Measurements from ENCODE around the gene PLAAT4. TPM values are rescaled to one million over a fixed set of nuclear protein-coding genes. Genes with fewer than 3 reads are reported as not detected.

Gene PLAAT4
- total RNA-seq, 1 donor from 2014 or later: not detected

DNA sequence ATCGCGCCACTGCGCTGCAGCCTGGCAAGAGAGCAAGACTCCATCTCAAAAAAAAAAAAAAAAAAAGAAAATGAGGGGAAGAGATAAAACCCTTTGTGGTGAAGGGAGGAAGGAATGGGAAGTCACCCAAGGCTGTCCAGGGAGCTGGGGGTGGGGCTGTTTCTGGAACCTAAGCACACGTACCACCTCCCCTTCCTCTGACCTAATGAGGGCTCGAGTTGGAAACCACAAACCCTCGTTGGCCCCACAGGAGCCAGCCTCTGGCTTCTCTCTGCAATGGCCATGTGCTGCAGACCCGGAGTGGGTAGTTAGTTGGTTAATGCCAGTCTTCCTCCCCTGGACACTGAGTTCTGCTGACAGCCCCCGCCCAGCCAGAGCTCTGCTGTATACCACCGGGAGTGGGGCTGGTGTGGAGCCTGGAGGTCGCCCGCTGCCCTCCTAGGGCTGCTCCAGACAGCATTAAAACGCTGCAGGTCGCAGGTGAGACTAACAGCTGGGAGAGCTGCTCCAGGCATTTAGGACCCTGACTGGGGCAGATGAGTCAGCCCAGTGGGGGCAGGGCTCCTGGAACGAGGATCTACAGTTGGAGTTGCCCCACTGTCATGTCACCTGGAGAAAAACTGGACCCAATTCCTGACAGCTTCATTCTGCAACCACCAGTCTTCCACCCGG lies 30.6 kb upstream of the PLAAT4 start, which contains the start of gene LGALS12:
TSS of gene LGALS12 (plus strand) at position 228 of the 672 bp plus-strand sequence. CDS start at position 603, 375 bp downstream.
- Mint-ChIP-seq H3K27ac (ENCODE audit: unreplicated experiment) (no peak within 1 kb of the TSS), H3K27me3 (ENCODE audit: unreplicated experiment) (peaks cover 8% of the 10 kb centered on the region), H3K4me1 (ENCODE audit: low read depth, unreplicated experiment) (peaks cover 25% of the 10 kb centered on the region), H3K9me3 (ENCODE audit: unreplicated experiment) (peaks cover 10% of the 10 kb centered on the region), H3K4me3 (ENCODE audit: unreplicated experiment) (no peak within 1 kb of the TSS), H3K36me3 (ENCODE audit: unreplicated experiment) (peaks cover 5% of the 10 kb centered on the region)
- TF ChIP-seq, protein P1, sequence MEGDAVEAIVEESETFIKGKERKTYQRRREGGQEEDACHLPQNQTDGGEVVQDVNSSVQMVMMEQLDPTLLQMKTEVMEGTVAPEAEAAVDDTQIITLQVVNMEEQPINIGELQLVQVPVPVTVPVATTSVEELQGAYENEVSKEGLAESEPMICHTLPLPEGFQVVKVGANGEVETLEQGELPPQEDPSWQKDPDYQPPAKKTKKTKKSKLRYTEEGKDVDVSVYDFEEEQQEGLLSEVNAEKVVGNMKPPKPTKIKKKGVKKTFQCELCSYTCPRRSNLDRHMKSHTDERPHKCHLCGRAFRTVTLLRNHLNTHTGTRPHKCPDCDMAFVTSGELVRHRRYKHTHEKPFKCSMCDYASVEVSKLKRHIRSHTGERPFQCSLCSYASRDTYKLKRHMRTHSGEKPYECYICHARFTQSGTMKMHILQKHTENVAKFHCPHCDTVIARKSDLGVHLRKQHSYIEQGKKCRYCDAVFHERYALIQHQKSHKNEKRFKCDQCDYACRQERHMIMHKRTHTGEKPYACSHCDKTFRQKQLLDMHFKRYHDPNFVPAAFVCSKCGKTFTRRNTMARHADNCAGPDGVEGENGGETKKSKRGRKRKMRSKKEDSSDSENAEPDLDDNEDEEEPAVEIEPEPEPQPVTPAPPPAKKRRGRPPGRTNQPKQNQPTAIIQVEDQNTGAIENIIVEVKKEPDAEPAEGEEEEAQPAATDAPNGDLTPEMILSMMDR (IDR thresholded peaks at IDR 0.05; ENCODE audit: partially characterized antibody, unreplicated experiment): no peak
- no peak for DNase-seq

DNA sequence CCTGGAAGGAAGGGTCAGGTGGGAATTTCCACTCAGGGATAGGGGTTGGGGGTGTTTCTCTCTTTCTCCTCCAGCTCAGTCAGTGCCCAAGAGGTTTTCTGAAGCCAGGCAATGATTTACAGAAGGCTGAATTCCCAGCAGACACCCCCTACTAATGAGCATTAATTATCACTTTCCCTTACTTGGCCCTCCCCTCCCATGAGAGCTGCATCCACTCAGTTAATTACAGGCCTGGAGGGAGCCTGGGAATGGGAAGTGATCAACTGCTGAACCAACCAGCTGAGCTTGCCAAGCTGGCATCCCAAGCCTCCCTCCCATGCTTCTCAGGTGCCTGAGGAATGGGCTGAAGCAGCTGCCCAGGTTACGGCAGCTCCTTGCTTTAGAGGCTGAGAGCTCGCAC lies 29.7 kb upstream of the PLAAT4 start:
- peak; percentile 47 for DNase-seq
- peaks cover 5% of the 10 kb centered on the region for H3K36me3 Mint-ChIP-seq (ENCODE audit: unreplicated experiment)
- H3K4me3 Mint-ChIP-seq (ENCODE audit: unreplicated experiment): peak overlapping the region; percentile 34
- TF ChIP-seq, protein P1 (IDR thresholded peaks at IDR 0.05; ENCODE audit: partially characterized antibody, unreplicated experiment): no peak
- H3K27ac Mint-ChIP-seq (ENCODE audit: unreplicated experiment): no peak overlapping the region
- H3K9me3 Mint-ChIP-seq (ENCODE audit: unreplicated experiment): peaks cover 8% of the 10 kb centered on the region
- peaks cover 12% of the 10 kb centered on the region for H3K27me3 Mint-ChIP-seq (ENCODE audit: unreplicated experiment)
- H3K4me1 Mint-ChIP-seq (ENCODE audit: low read depth, unreplicated experiment): peaks cover 28% of the 10 kb centered on the region

- Mint-ChIP-seq H3K4me3 (ENCODE audit: unreplicated experiment) (peak overlapping the region; percentile 34), H3K36me3 (ENCODE audit: unreplicated experiment) (peaks cover 5% of the 10 kb centered on the region), H3K27me3 (ENCODE audit: unreplicated experiment) (peaks cover 13% of the 10 kb centered on the region), H3K9me3 (ENCODE audit: unreplicated experiment) (peaks cover 6% of the 10 kb centered on the region), H3K27ac (ENCODE audit: unreplicated experiment) (peak overlapping the region; percentile 43), H3K4me1 (ENCODE audit: low read depth, unreplicated experiment) (peaks cover 28% of the 10 kb centered on the region)
- TF ChIP-seq, protein P1 (IDR thresholded peaks at IDR 0.05; ENCODE audit: partially characterized antibody, unreplicated experiment): no peak
- DNase-seq: no peak
Measured at GRCh38 chr11:63507511-63507910, 29.1 kb upstream of the PLAAT4 start.

GRCh38 chr11:63508009-63508408 lies 28.6 kb upstream of the PLAAT4 start:
- Mint-ChIP-seq H3K9me3 (ENCODE audit: unreplicated experiment) (peaks cover 6% of the 10 kb centered on the region), H3K27me3 (ENCODE audit: unreplicated experiment) (peaks cover 13% of the 10 kb centered on the region), H3K4me3 (ENCODE audit: unreplicated experiment) (no peak overlapping the region), H3K27ac (ENCODE audit: unreplicated experiment) (no peak overlapping the region), H3K36me3 (ENCODE audit: unreplicated experiment) (peaks cover under 1% of the 10 kb centered on the region), H3K4me1 (ENCODE audit: low read depth, unreplicated experiment) (peaks cover 28% of the 10 kb centered on the region)
- DNase-seq: peak; percentile 34
- TF ChIP-seq, protein P1 (IDR thresholded peaks at IDR 0.05; ENCODE audit: partially characterized antibody, unreplicated experiment): no peak

- Mint-ChIP-seq H3K4me1 (ENCODE audit: low read depth, unreplicated experiment) (peaks cover 28% of the 10 kb centered on the region), H3K4me3 (ENCODE audit: unreplicated experiment) (no peak overlapping the region), H3K36me3 (ENCODE audit: unreplicated experiment) (no peaks in the 10 kb centered on the region), H3K27me3 (ENCODE audit: unreplicated experiment) (peaks cover 14% of the 10 kb centered on the region), H3K27ac (ENCODE audit: unreplicated experiment) (no peak overlapping the region), H3K9me3 (ENCODE audit: unreplicated experiment) (peaks cover 6% of the 10 kb centered on the region)
- TF ChIP-seq, protein P1 (IDR thresholded peaks at IDR 0.05; ENCODE audit: partially characterized antibody, unreplicated experiment): no peak
- DNase-seq: no peak
Measured at GRCh38 chr11:63508745-63509144, 27.9 kb upstream of the PLAAT4 start.

All from glutamatergic neuron (in vitro differentiated cells).